SK-N-SH (cell line): Measurements from ENCODE around the gene RPS6KA5. TPM values are rescaled to one million over a fixed set of nuclear protein-coding genes. Genes with fewer than 3 reads are reported as not detected.

Experiments used
- CTCF ChIA-PET: fragments of 300-600, 350-600 bp; formaldehyde crosslinking; extraction: SDS; loops from one replicate; lab custom pipeline; 2021; lab: Yijun Ruan, JAX
- POLR2A ChIA-PET: fragments of 350-600 bp; sonication (Branson Sonifier 250); formaldehyde crosslinking; extraction: SDS; loops from one replicate; lab custom pipeline; 2020; ENCODE audit warnings: antibody characterized with exemption, inconsistent platforms; lab: Yijun Ruan, JAX
- DNase-seq: peaks from one replicate; pipeline ENCODE4 v3.0.0; 2012
- H2AFZ ChIP-seq: fragments of 200-600 bp; sonication (generic); 2 replicates; pipeline ENCODE4 v1.8.1; 2016; ENCODE audit warnings: antibody characterized with exemption, mild to moderate bottlenecking, low read depth
- H3F3A ChIP-seq: fragments of 200-600 bp; sonication (generic); replicated peaks from 2 replicates; pipeline ENCODE3; 2016; ENCODE audit warnings: antibody characterized with exemption, mild to moderate bottlenecking; ENCODE audit not compliant: insufficient read depth
- H3K27ac ChIP-seq, 2 experiments: fragments of 200-500 bp in 1 of 2; fragments of 200-600 bp in 1 of 2; sonication (Bioruptor generic) in 1 of 2; sonication (generic), shearing (Covaris generic) in 1 of 2; 2 replicates each; pipeline versions ENCODE4 v1.5.1 to v1.6.1; 2014 to 2016; ENCODE audit warnings: low read depth in 2 of 2, inconsistent platforms in 1 of 2, low read length in 1 of 2, mild to moderate bottlenecking in 1 of 2, mixed read lengths in 1 of 2
- H3K27me3 ChIP-seq: fragments of 200-600 bp; sonication (generic), shearing (Covaris generic); 2 replicates; pipeline ENCODE4 v1.6.1; 2016; ENCODE audit warnings: mixed run types; ENCODE audit not compliant: insufficient read depth
- H3K36me3 ChIP-seq, 2 experiments: fragments of 200-500 bp in 1 of 2; fragments of 200-600 bp in 1 of 2; sonication (Bioruptor generic) in 1 of 2; sonication (generic) in 1 of 2; replicated peaks in 1 of 2; 2 replicates each; pipeline versions ENCODE3 to v1.5.1; 2014 to 2016; ENCODE audit warnings: low read length in 1 of 2, mild to moderate bottlenecking in 1 of 2; ENCODE audit not compliant: insufficient read depth in 2 of 2, control insufficient read depth in 1 of 2
- H3K4me1 ChIP-seq, 2 experiments: fragments of 200-500 bp in 1 of 2; fragments of 200-600 bp in 1 of 2; sonication (Bioruptor generic) in 1 of 2; sonication (generic), shearing (Covaris generic) in 1 of 2; 2 replicates each; pipeline versions ENCODE4 v1.5.1 to v1.6.1; 2014 to 2016; ENCODE audit warnings: low read depth in 1 of 2, low read length in 1 of 2, mixed run types in 1 of 2; ENCODE audit not compliant: insufficient read depth in 2 of 2, control insufficient read depth in 1 of 2
- H3K4me2 ChIP-seq: fragments of 200-600 bp; sonication (generic), shearing (Covaris generic); 2 replicates; pipeline ENCODE4 v1.6.1; 2017; ENCODE audit warnings: mixed run types
- H3K4me3 ChIP-seq, 2 experiments: fragments of 200-500 bp in 1 of 2; fragments of 200-600 bp in 1 of 2; sonication (Bioruptor generic) in 1 of 2; sonication (generic), shearing (Covaris generic) in 1 of 2; 2 replicates each; pipeline versions ENCODE4 v1.5.1 to v1.8.1; 2014 to 2016; ENCODE audit warnings: low read depth in 2 of 2, inconsistent platforms in 1 of 2, low read length in 1 of 2, mild to moderate bottlenecking in 1 of 2, mixed read lengths in 1 of 2, moderate library complexity in 1 of 2
- H3K79me2 ChIP-seq: fragments of 200-600 bp; sonication (generic); 2 replicates; pipeline ENCODE4 v1.8.1; 2017; ENCODE audit warnings: mild to moderate bottlenecking; ENCODE audit not compliant: insufficient read depth
- H3K9ac ChIP-seq: fragments of 200-600 bp; sonication (generic); 2 replicates; pipeline ENCODE4 v1.6.1; 2017; ENCODE audit warnings: mixed run types
- H3K9me2 ChIP-seq: fragments of 200-600 bp; sonication (generic); 2 replicates; pipeline ENCODE4 v1.6.1; 2017; ENCODE audit warnings: mixed run types
- H3K9me3 ChIP-seq: fragments of 200-600 bp; sonication (generic); 2 replicates; pipeline ENCODE4 v1.6.1; 2017; ENCODE audit warnings: mixed run types, mild to moderate bottlenecking, moderate library complexity
- H4K20me1 ChIP-seq: fragments of 200-600 bp; sonication (generic); 2 replicates; pipeline ENCODE4 v1.6.1; 2017; ENCODE audit warnings: mild to moderate bottlenecking, mixed run types; ENCODE audit not compliant: insufficient read depth
- CHD2 ChIP-seq: fragments of 150-350 bp; IDR thresholded peaks from 2 replicates; pipeline ENCODE4 v1.6.1; 2018; ENCODE audit warnings: low read length; ENCODE audit not compliant: partially characterized antibody
- ELF1 ChIP-seq: IDR thresholded peaks from 2 replicates; pipeline ENCODE4 v1.4.0; 2012
- EP300 ChIP-seq, 2 experiments: IDR thresholded peaks; 2 replicates each; pipeline versions ENCODE4 v1.4.0 to v1.6.1; 2012; ENCODE audit warnings: borderline replicate concordance in 1 of 2, low read depth in 1 of 2, low read length in 1 of 2
- EZH2phosphoT487 ChIP-seq: fragments of 200-600 bp; sonication (generic); IDR thresholded peaks from 2 replicates; pipeline ENCODE4 v1.6.1; 2017; ENCODE audit warnings: low read depth, mixed run types, mild to moderate bottlenecking, antibody characterized with exemption, moderate library complexity, borderline replicate concordance
- FOSL2 ChIP-seq: IDR thresholded peaks from 2 replicates; pipeline ENCODE4 v1.4.0; 2012; ENCODE audit warnings: low read depth, mild to moderate bottlenecking, moderate library complexity, borderline replicate concordance
- FOXJ3 ChIP-seq: sonication (generic); formaldehyde crosslinking; IDR thresholded peaks from 2 replicates; pipeline ENCODE4 v1.5.1; 2020; ENCODE audit warnings: mild to moderate bottlenecking, missing genetic modification reagents
- GABPA ChIP-seq: IDR thresholded peaks from 2 replicates; pipeline ENCODE4 v1.4.0; 2012; ENCODE audit warnings: low read depth, mild to moderate bottlenecking
- GATA2 ChIP-seq: sonication (generic); formaldehyde crosslinking; IDR thresholded peaks from 2 replicates; pipeline ENCODE4 v1.5.0; 2020; ENCODE audit warnings: mild to moderate bottlenecking, missing genetic modification reagents
- IRF3 ChIP-seq: fragments of 150-350 bp; IDR thresholded peaks from 2 replicates; pipeline ENCODE4 v1.6.1; 2016; ENCODE audit warnings: mild to moderate bottlenecking, low read depth, low read length
- JUND ChIP-seq: IDR thresholded peaks from 2 replicates; pipeline ENCODE4 v1.4.0; 2012
- MAX ChIP-seq: IDR thresholded peaks from 2 replicates; pipeline ENCODE4 v1.4.0; 2012; ENCODE audit warnings: low read depth
- MXI1 ChIP-seq: IDR thresholded peaks from 2 replicates; pipeline ENCODE4 v1.6.1; 2012; ENCODE audit warnings: mild to moderate bottlenecking, low read depth, low read length, improper control_type of control experiment
- PBX3 ChIP-seq: IDR thresholded peaks from 2 replicates; pipeline ENCODE4; 2012
- POLR2AphosphoS5 ChIP-seq: IDR thresholded peaks from 2 replicates; pipeline ENCODE4 v1.6.1; 2012; ENCODE audit warnings: low read depth, low read length
- RAD21 ChIP-seq: IDR thresholded peaks from 2 replicates; pipeline ENCODE4 v1.6.1; 2012; ENCODE audit warnings: mild to moderate bottlenecking, low read length
- RCOR1 ChIP-seq: fragments of 150-350 bp; IDR thresholded peaks from 2 replicates; pipeline ENCODE4 v1.6.1; 2017; ENCODE audit warnings: antibody characterized with exemption, low read length
- RFX5 ChIP-seq: IDR thresholded peaks from 2 replicates; pipeline ENCODE4 v1.6.1; 2012; ENCODE audit warnings: mild to moderate bottlenecking, improper control_type of control experiment, low read length
- RXRA ChIP-seq: IDR thresholded peaks from 2 replicates; pipeline ENCODE4 v1.4.0; 2012; ENCODE audit warnings: low read depth, mild to moderate bottlenecking, borderline replicate concordance
- SIN3A ChIP-seq: IDR thresholded peaks from 2 replicates; pipeline ENCODE4 v1.6.1; 2012; ENCODE audit warnings: low read depth, mild to moderate bottlenecking, low read length, moderate library complexity, borderline replicate concordance
- SMC3 ChIP-seq: IDR thresholded peaks from 2 replicates; pipeline ENCODE4 v1.6.1; 2012; ENCODE audit warnings: low read depth, low read length, improper control_type of control experiment
- TAF1 ChIP-seq: IDR thresholded peaks from 2 replicates; pipeline ENCODE4 v1.6.1; 2012; ENCODE audit warnings: low read depth, mild to moderate bottlenecking, low read length, moderate library complexity, borderline replicate concordance
- TCF12 ChIP-seq: IDR thresholded peaks from 2 replicates; pipeline ENCODE4 v1.4.0; 2012
- USF1 ChIP-seq: IDR thresholded peaks from 2 replicates; pipeline ENCODE4 v1.4.0; 2012; ENCODE audit warnings: low read depth, borderline replicate concordance
- USF2 ChIP-seq: fragments of 150-350 bp; IDR thresholded peaks from 2 replicates; pipeline ENCODE4 v1.6.1; 2017; ENCODE audit warnings: antibody characterized with exemption, low read length, low read depth, borderline replicate concordance
- YY1 ChIP-seq: IDR thresholded peaks from 2 replicates; pipeline ENCODE4 v1.4.0; 2012; ENCODE audit warnings: low read depth, mild to moderate bottlenecking
- WGBS: methylation state at CpG from one replicate; pipeline ENCODE4 v1.1.6; 2017; ENCODE audit warnings: low lambda C conversion rate; 5-methylcytosine and 5-hydroxymethylcytosine counted together
- polyA plus RNA-seq, 3 experiments: library from polyadenylated mRNA; depleted of rRNA; stranded (reverse); fragments of >200 nt; gene quantifications; 2 replicates each; pipeline ENCODE4 v1.2.3, GENCODE V29; 2012

RPS6KA5 gene
- polyA plus RNA-seq, 1 of the 3 experiments (the other 2 are of a cell fraction), result 0.67 TPM

- H3K9ac ChIP-seq, result no peak overlapping the region
- H3K4me3 ChIP-seq, result no peak overlapping the region
- CTCF ChIA-PET, result no interaction called here
- no peaks in the 10 kb centered on the region for H3K9me3 ChIP-seq
- H3K9me2 ChIP-seq, result no peaks in the 10 kb centered on the region
- no peaks in the 10 kb centered on the region for H4K20me1 ChIP-seq
- no peak for TF ChIP-seq IRF3
- no peak for TF ChIP-seq MXI1
- TF ChIP-seq ELF1, result no peak
- no peak for TF ChIP-seq CHD2
- no peak for TF ChIP-seq RFX5
- TF ChIP-seq SIN3A, result no peak
- no peak for TF ChIP-seq YY1
- TF ChIP-seq PBX3, result no peak
- TF ChIP-seq SMC3, result no peak
- TF ChIP-seq RXRA, result no peak
- TF ChIP-seq GABPA, result no peak
- no peak for TF ChIP-seq GATA2 (CRISPR knock-in tag)
- TF ChIP-seq RCOR1, result no peak
- no peak for TF ChIP-seq EZH2phosphoT487
- 81% methylated on average over 1 of the region's 1 CpG for WGBS
- no peak overlapping the region for H3K27ac ChIP-seq
- H3K4me2 ChIP-seq, result no peak overlapping the region
- POLR2A ChIA-PET, result no interaction called here
- no peak for DNase-seq
- no peaks in the 10 kb centered on the region for H3K27me3 ChIP-seq
- H3K79me2 ChIP-seq, result no peaks in the 10 kb centered on the region
- no peaks in the 10 kb centered on the region for H3K4me1 ChIP-seq
- H3K36me3 ChIP-seq, result no peaks in the 10 kb centered on the region
- no peak overlapping the region for H2AFZ ChIP-seq
- H3F3A ChIP-seq, result no peaks in the 10 kb centered on the region
Measured at GRCh38 chr14:90996967-90997366, 63.5 kb downstream of the RPS6KA5 start.

- Histone ChIP-seq H3K4me2 (no peak overlapping the region), H2AFZ (no peak overlapping the region), H3K79me2 (no peaks in the 10 kb centered on the region), H3F3A (no peaks in the 10 kb centered on the region), H3K9me2 (no peaks in the 10 kb centered on the region), H3K4me3 (no peak overlapping the region), H3K27ac (no peak overlapping the region), H3K9ac (no peak overlapping the region), H4K20me1 (no peaks in the 10 kb centered on the region), H3K4me1 (no peaks in the 10 kb centered on the region), H3K36me3 (no peaks in the 10 kb centered on the region), H3K27me3 (no peaks in the 10 kb centered on the region), H3K9me3 (no peaks in the 10 kb centered on the region)
- TF ChIP-seq RAD21 (no peak), TCF12 (no peak), EP300 (IDR thresholded peaks at IDR 0.05; ENCODE audit: borderline replicate concordance in 1 of 2, low read depth in 1 of 2, low read length in 1 of 2) (no peak), SMC3 (no peak), RXRA (no peak), MXI1 (no peak), GABPA (no peak), USF1 (no peak), MAX (no peak), RCOR1 (no peak), TAF1 (no peak), FOSL2 (no peak), EZH2phosphoT487 (no peak), FOXJ3 (CRISPR knock-in tag) (no peak), JUND (no peak), SIN3A (no peak), USF2 (no peak), POLR2AphosphoS5 (no peak), ELF1 (no peak)
- no peak for DNase-seq
- POLR2A ChIA-PET, result no interaction called here
- 79% methylated on average over 4 of the region's 4 CpGs for WGBS
- CTCF ChIA-PET, result interaction anchor here (0.9 kb wide), 1 partner anchor 176 kb away, joined by 4 read pairs; no protein-coding TSS in a partner anchor
Measured at GRCh38 chr14:90995785-90996184, 64.7 kb downstream of the RPS6KA5 start.
